NCI-H187 treated with DMSO at 0.1 percent for 48 hours (cell line): ENCODE measurements around the gene SCFD2.
"Not testable (repeated sequence)": the region's sequence is repeated elsewhere in the genome, so short reads cannot be mapped to it uniquely, and the experiment has no call there.

Experiments used
- DNase-seq: peaks from one replicate; lab custom pipeline; 2025; lab: John Stamatoyannopoulos, UW

SCFD2 gene

GRCh38 chr4:53049528-53049927 lies 316.3 kb downstream of the SCFD2 start:
- no peak for DNase-seq

- no peak for DNase-seq
Observed at GRCh38 chr4:53044651-53044960, 321.3 kb downstream of the SCFD2 start.

GRCh38 chr4:53043891-53044650 lies 321.8 kb downstream of the SCFD2 start:
- no peak for DNase-seq

- DNase-seq, result no peak
Observed at GRCh38 chr4:53043055-53043454, 322.8 kb downstream of the SCFD2 start.

- no peak for DNase-seq
Observed at GRCh38 chr4:53040851-53041250, 325.0 kb downstream of the SCFD2 start.

GRCh38 chr4:53040459-53040815 lies 325.4 kb downstream of the SCFD2 start:
- DNase-seq, result no peak

GRCh38 chr4:53039741-53040458 lies 326.0 kb downstream of the SCFD2 start:
- DNase-seq, result no peak

GRCh38 chr4:53037892-53038291 lies 328.0 kb downstream of the SCFD2 start:
- no peak for DNase-seq

- not testable (repeated sequence) for DNase-seq
Observed at GRCh38 chr4:53032908-53033307, 333.0 kb downstream of the SCFD2 start.

GRCh38 chr4:53026233-53026632 lies 339.6 kb downstream of the SCFD2 start:
- no peak for DNase-seq

- no peak for DNase-seq
Observed at GRCh38 chr4:53023677-53024299, 342.1 kb downstream of the SCFD2 start.

- no peak for DNase-seq
Observed at GRCh38 chr4:53022513-53023100, 343.3 kb downstream of the SCFD2 start.

GRCh38 chr4:53021754-53022512 lies 343.9 kb downstream of the SCFD2 start:
- DNase-seq, result no peak

GRCh38 chr4:53019485-53020382 lies 346.1 kb downstream of the SCFD2 start:
- no peak for DNase-seq

- no peak for DNase-seq
Observed at GRCh38 chr4:53018471-53018870, 347.4 kb downstream of the SCFD2 start.

- DNase-seq, result no peak
Observed at GRCh38 chr4:53016099-53016820, 349.6 kb downstream of the SCFD2 start.

- no peak for DNase-seq
Observed at GRCh38 chr4:53015681-53016080, 350.2 kb downstream of the SCFD2 start.

GRCh38 chr4:53014881-53015280 lies 351.0 kb downstream of the SCFD2 start:
- no peak for DNase-seq

- no peak for DNase-seq
Observed at GRCh38 chr4:53013873-53014775, 351.7 kb downstream of the SCFD2 start.
